HEK293 (cell line): ENCODE measurements around the gene PTRHD1.

Source experiments
- BCL6B ChIP-seq: fragments of 450-650 bp; formaldehyde crosslinking; IDR thresholded peaks from 2 replicates; pipeline ENCODE4 v1.5.1; 2017; ENCODE audit warnings: missing biosample characterization, missing genetic modification characterization
- CTCF ChIP-seq: fragments of 450-650 bp; formaldehyde crosslinking; IDR thresholded peaks from 2 replicates; pipeline ENCODE4 v1.5.1; 2016; ENCODE audit warnings: missing biosample characterization, missing genetic modification characterization
- GLI4 ChIP-seq: fragments of 450-650 bp; formaldehyde crosslinking; IDR thresholded peaks from 2 replicates; pipeline ENCODE4 v1.5.1; 2016; ENCODE audit warnings: missing biosample characterization, missing genetic modification characterization
- GLIS2 ChIP-seq: fragments of 450-650 bp; formaldehyde crosslinking; IDR thresholded peaks from 2 replicates; pipeline ENCODE4 v1.5.1; 2016; ENCODE audit warnings: missing biosample characterization, missing genetic modification characterization
- IKZF3 ChIP-seq: fragments of 450-650 bp; IDR thresholded peaks from 2 replicates; pipeline ENCODE4 v1.5.0; 2018; ENCODE audit warnings: missing biosample characterization, mild to moderate bottlenecking, missing genetic modification characterization, moderate library complexity
- MYNN ChIP-seq: fragments of 450-650 bp; formaldehyde crosslinking; IDR thresholded peaks from 2 replicates; pipeline ENCODE4 v1.5.1; 2016; ENCODE audit warnings: missing biosample characterization, missing genetic modification characterization, borderline replicate concordance
- MZF1 ChIP-seq: fragments of 450-650 bp; formaldehyde crosslinking; IDR thresholded peaks from 2 replicates; pipeline ENCODE4 v1.5.1; 2017; ENCODE audit warnings: missing biosample characterization, missing genetic modification characterization, borderline replicate concordance
- SCRT2 ChIP-seq: fragments of 450-650 bp; formaldehyde crosslinking; IDR thresholded peaks from 2 replicates; pipeline ENCODE4 v1.5.1; 2016; ENCODE audit warnings: missing biosample characterization, missing genetic modification characterization
- SP7 ChIP-seq: fragments of 450-650 bp; formaldehyde crosslinking; IDR thresholded peaks from 2 replicates; pipeline ENCODE4 v1.5.1; 2016; ENCODE audit warnings: missing biosample characterization, missing genetic modification characterization
- TRIM28 ChIP-seq: IDR thresholded peaks from 2 replicates; pipeline ENCODE4 v1.6.1; 2011; ENCODE audit warnings: low read length, control low read depth, borderline replicate concordance
- YY1 ChIP-seq: fragments of 450-650 bp; formaldehyde crosslinking; IDR thresholded peaks from 2 replicates; pipeline ENCODE4 v1.5.1; 2018; ENCODE audit warnings: missing biosample characterization, missing genetic modification characterization
- ZBTB48 ChIP-seq: fragments of 450-650 bp; formaldehyde crosslinking; IDR thresholded peaks from 2 replicates; pipeline ENCODE4 v1.5.1; 2016; ENCODE audit warnings: missing biosample characterization, missing genetic modification characterization
- ZNF112 ChIP-seq: fragments of 450-650 bp; formaldehyde crosslinking; IDR thresholded peaks from 2 replicates; pipeline ENCODE4 v1.5.0; 2017; ENCODE audit warnings: missing biosample characterization, missing genetic modification characterization
- ZNF175 ChIP-seq: fragments of 450-650 bp; formaldehyde crosslinking; IDR thresholded peaks from 2 replicates; pipeline ENCODE4 v1.5.1; 2016; ENCODE audit warnings: missing biosample characterization, missing genetic modification characterization
- ZNF214 ChIP-seq: fragments of 450-650 bp; formaldehyde crosslinking; IDR thresholded peaks from 2 replicates; pipeline ENCODE4 v1.5.1; 2017; ENCODE audit warnings: missing biosample characterization, mild to moderate bottlenecking, missing genetic modification characterization, borderline replicate concordance
- ZNF24 ChIP-seq: fragments of 450-650 bp; formaldehyde crosslinking; IDR thresholded peaks from 2 replicates; pipeline ENCODE4 v1.5.1; 2016; ENCODE audit warnings: missing biosample characterization, missing genetic modification characterization
- ZNF335 ChIP-seq: fragments of 450-650 bp; formaldehyde crosslinking; conservative IDR thresholded peaks from 2 replicates; pipeline ENCODE4 v1.5.1; 2016; ENCODE audit warnings: missing biosample characterization, missing genetic modification characterization
- ZNF394 ChIP-seq: fragments of 450-650 bp; formaldehyde crosslinking; IDR thresholded peaks from 2 replicates; pipeline ENCODE4 v1.5.1; 2016; ENCODE audit warnings: missing biosample characterization, missing genetic modification characterization, mild to moderate bottlenecking, moderate library complexity, borderline replicate concordance
- ZNF433 ChIP-seq: fragments of 450-650 bp; formaldehyde crosslinking; IDR thresholded peaks from 2 replicates; pipeline ENCODE4 v1.5.1; 2016; ENCODE audit warnings: missing biosample characterization, missing genetic modification characterization, low read depth
- ZNF555 ChIP-seq: fragments of 450-650 bp; formaldehyde crosslinking; conservative IDR thresholded peaks from 2 replicates; pipeline ENCODE4 v1.5.1; 2017; ENCODE audit warnings: missing biosample characterization, mild to moderate bottlenecking, missing genetic modification characterization, inconsistent platforms
- ZNF629 ChIP-seq: fragments of 450-650 bp; formaldehyde crosslinking; IDR thresholded peaks from 2 replicates; pipeline ENCODE4 v1.5.1; 2017; ENCODE audit warnings: missing biosample characterization, missing genetic modification characterization
- ZNF664 ChIP-seq: fragments of 450-650 bp; formaldehyde crosslinking; IDR thresholded peaks from 2 replicates; pipeline ENCODE4 v1.5.1; 2016; ENCODE audit warnings: missing biosample characterization, missing genetic modification characterization
- ZNF791 ChIP-seq: fragments of 450-650 bp; formaldehyde crosslinking; IDR thresholded peaks from 2 replicates; pipeline ENCODE4 v1.5.1; 2016; ENCODE audit warnings: missing biosample characterization, missing genetic modification characterization
- TF ChIP-seq, protein P1 (sequence below): fragments of 450-650 bp; formaldehyde crosslinking; IDR thresholded peaks from 2 replicates; pipeline ENCODE4 v1.5.1; 2016; ENCODE audit warnings: missing biosample characterization, missing genetic modification characterization, borderline replicate concordance
- TF ChIP-seq, protein P2 (sequence below): fragments of 450-650 bp; IDR thresholded peaks from 2 replicates; pipeline ENCODE4 v1.5.1; 2018; ENCODE audit warnings: missing biosample characterization, mild to moderate bottlenecking, missing genetic modification characterization
- TF ChIP-seq, protein P3 (sequence below): fragments of 450-650 bp; formaldehyde crosslinking; IDR thresholded peaks from 2 replicates; pipeline ENCODE4 v1.5.1; 2016; ENCODE audit warnings: missing biosample characterization, missing genetic modification characterization, low read depth

Gene PTRHD1

DNA sequence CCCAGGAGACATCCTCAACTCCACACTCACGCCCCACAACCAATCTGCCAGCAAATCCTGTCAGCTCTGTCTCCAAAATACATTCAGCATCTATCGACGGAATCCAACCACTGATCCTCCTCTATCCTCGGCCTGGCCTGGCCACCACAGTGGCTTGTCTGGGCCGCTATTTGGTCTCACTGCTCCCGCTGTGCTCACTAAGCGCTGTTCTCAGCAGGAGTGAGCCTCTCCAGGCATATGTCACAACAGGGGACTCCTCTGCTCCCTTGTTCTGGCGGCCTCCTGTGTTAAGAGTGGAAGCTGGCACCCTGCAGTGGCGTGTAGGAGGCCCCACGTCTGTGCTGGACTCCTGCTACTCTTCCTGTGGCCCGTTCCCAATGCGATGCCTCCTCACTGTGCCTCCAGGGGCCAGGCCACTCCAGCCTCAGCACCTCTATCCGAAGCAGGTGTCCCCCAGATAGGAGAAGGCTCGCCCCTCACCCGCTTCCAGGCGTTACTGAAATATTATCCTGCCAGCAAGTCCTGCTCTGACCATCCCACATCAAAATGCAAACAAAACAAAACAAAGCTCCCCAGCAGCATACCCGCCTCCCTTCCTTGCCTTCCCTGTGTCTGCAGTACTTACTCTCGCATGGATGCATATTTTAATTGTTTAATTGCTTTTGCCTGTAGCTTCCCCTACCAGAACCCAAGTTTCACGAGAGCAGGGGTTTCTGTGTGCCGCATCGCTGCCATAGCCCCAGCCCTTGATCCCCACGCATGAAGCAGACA, 39.9 kb upstream of the PTRHD1 start (continued):
- TF ChIP-seq, protein P1, sequence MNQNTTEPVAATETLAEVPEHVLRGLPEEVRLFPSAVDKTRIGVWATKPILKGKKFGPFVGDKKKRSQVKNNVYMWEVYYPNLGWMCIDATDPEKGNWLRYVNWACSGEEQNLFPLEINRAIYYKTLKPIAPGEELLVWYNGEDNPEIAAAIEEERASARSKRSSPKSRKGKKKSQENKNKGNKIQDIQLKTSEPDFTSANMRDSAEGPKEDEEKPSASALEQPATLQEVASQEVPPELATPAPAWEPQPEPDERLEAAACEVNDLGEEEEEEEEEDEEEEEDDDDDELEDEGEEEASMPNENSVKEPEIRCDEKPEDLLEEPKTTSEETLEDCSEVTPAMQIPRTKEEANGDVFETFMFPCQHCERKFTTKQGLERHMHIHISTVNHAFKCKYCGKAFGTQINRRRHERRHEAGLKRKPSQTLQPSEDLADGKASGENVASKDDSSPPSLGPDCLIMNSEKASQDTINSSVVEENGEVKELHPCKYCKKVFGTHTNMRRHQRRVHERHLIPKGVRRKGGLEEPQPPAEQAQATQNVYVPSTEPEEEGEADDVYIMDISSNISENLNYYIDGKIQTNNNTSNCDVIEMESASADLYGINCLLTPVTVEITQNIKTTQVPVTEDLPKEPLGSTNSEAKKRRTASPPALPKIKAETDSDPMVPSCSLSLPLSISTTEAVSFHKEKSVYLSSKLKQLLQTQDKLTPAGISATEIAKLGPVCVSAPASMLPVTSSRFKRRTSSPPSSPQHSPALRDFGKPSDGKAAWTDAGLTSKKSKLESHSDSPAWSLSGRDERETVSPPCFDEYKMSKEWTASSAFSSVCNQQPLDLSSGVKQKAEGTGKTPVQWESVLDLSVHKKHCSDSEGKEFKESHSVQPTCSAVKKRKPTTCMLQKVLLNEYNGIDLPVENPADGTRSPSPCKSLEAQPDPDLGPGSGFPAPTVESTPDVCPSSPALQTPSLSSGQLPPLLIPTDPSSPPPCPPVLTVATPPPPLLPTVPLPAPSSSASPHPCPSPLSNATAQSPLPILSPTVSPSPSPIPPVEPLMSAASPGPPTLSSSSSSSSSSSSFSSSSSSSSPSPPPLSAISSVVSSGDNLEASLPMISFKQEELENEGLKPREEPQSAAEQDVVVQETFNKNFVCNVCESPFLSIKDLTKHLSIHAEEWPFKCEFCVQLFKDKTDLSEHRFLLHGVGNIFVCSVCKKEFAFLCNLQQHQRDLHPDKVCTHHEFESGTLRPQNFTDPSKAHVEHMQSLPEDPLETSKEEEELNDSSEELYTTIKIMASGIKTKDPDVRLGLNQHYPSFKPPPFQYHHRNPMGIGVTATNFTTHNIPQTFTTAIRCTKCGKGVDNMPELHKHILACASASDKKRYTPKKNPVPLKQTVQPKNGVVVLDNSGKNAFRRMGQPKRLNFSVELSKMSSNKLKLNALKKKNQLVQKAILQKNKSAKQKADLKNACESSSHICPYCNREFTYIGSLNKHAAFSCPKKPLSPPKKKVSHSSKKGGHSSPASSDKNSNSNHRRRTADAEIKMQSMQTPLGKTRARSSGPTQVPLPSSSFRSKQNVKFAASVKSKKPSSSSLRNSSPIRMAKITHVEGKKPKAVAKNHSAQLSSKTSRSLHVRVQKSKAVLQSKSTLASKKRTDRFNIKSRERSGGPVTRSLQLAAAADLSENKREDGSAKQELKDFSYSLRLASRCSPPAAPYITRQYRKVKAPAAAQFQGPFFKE (tag by site-specific recombination): no peak
- no peak for TF ChIP-seq ZNF791 (tag by site-specific recombination)
- TF ChIP-seq BCL6B (tag by site-specific recombination): no peak
- no peak for TF ChIP-seq ZNF664
- no peak for TF ChIP-seq ZNF335 (tag by site-specific recombination)
- peak; percentile 83 for TF ChIP-seq IKZF3 (tag by site-specific recombination)
- no peak for TF ChIP-seq ZNF112 (tag by site-specific recombination)
- TF ChIP-seq ZNF24 (tag by site-specific recombination): peak; percentile 55; the same call in 1 of the 2 replicates
- no peak for TF ChIP-seq YY1 (tag by site-specific recombination)
- TF ChIP-seq CTCF: peak; percentile 40; the same call in 1 of the 2 replicates
- TF ChIP-seq GLI4 (tag by site-specific recombination): no peak
- peak; percentile 50 for TF ChIP-seq SP7 (tag by site-specific recombination)
- no peak for TF ChIP-seq MYNN (tag by site-specific recombination)
- TF ChIP-seq SCRT2 (tag by site-specific recombination): peak; percentile 39; the same call in 1 of the 2 replicates
- TF ChIP-seq ZNF433 (tag by site-specific recombination): no peak
- no peak for TF ChIP-seq ZNF175 (tag by site-specific recombination)
- TF ChIP-seq, protein P2, sequence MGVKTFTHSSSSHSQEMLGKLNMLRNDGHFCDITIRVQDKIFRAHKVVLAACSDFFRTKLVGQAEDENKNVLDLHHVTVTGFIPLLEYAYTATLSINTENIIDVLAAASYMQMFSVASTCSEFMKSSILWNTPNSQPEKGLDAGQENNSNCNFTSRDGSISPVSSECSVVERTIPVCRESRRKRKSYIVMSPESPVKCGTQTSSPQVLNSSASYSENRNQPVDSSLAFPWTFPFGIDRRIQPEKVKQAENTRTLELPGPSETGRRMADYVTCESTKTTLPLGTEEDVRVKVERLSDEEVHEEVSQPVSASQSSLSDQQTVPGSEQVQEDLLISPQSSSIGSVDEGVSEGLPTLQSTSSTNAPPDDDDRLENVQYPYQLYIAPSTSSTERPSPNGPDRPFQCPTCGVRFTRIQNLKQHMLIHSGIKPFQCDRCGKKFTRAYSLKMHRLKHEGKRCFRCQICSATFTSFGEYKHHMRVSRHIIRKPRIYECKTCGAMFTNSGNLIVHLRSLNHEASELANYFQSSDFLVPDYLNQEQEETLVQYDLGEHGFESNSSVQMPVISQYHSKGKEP (tag by site-specific recombination): peak; percentile 77; the same call in 1 of the 2 replicates
- peak; percentile 18; the same call in 1 of the 2 replicates for TF ChIP-seq MZF1 (tag by site-specific recombination)
- peak; percentile 37; the same call in 1 of the 2 replicates for TF ChIP-seq ZNF394 (tag by site-specific recombination)
- TF ChIP-seq, protein P3, sequence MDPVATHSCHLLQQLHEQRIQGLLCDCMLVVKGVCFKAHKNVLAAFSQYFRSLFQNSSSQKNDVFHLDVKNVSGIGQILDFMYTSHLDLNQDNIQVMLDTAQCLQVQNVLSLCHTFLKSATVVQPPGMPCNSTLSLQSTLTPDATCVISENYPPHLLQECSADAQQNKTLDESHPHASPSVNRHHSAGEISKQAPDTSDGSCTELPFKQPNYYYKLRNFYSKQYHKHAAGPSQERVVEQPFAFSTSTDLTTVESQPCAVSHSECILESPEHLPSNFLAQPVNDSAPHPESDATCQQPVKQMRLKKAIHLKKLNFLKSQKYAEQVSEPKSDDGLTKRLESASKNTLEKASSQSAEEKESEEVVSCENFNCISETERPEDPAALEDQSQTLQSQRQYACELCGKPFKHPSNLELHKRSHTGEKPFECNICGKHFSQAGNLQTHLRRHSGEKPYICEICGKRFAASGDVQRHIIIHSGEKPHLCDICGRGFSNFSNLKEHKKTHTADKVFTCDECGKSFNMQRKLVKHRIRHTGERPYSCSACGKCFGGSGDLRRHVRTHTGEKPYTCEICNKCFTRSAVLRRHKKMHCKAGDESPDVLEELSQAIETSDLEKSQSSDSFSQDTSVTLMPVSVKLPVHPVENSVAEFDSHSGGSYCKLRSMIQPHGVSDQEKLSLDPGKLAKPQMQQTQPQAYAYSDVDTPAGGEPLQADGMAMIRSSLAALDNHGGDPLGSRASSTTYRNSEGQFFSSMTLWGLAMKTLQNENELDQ: no peak
- TF ChIP-seq ZBTB48 (tag by site-specific recombination): no peak
- TF ChIP-seq ZNF629: peak; percentile 38
- peak; percentile 48; the same call in 1 of the 2 replicates for TF ChIP-seq GLIS2
- TF ChIP-seq ZNF555: no peak
- TF ChIP-seq TRIM28: 0 out of 2 replicates have a peak, but pooled peaks have one; percentile 19
- no peak for TF ChIP-seq ZNF214 (tag by site-specific recombination)
